Thoracic aorta (tissue), 2 donors: ENCODE measurements around the gene SH3RF2. TPM values are rescaled to one million over a fixed set of nuclear protein-coding genes. Genes with fewer than 3 reads are reported as not detected.

Experiments used
- ATAC-seq: fragments of 150-250 bp; one replicate; pipeline ENCODE4 v1.8.0; 2017; ENCODE audit warnings: low read depth; ENCODE audit not compliant: insufficient number of reproducible peaks, low FRiP score
- DNase-seq: peaks from one replicate; pipeline ENCODE4 v3.0.0-alpha.2; 2020; ENCODE audit warnings: low spot score
- H3K27ac ChIP-seq, 2 donors: fragments of 200-600 bp; sonication (generic); 1 replicate in 1 of 2; 2 replicates in 1 of 2; pipeline ENCODE4 v1.5.1; 2016; ENCODE audit warnings: mild to moderate bottlenecking in 2 of 2, moderate library complexity in 2 of 2
- H3K27me3 ChIP-seq: fragments of 200-600 bp; sonication (generic); replicated peaks from 2 replicates; pipeline ENCODE4 v1.6.0; 2016; ENCODE audit warnings: mild to moderate bottlenecking; ENCODE audit not compliant: insufficient read depth
- H3K36me3 ChIP-seq: fragments of 200-600 bp; sonication (generic); one replicate; pipeline ENCODE4 v1.5.1; 2016
- H3K4me1 ChIP-seq, 2 donors: fragments of 200-600 bp; sonication (generic); 1 replicate in 1 of 2; 2 replicates in 1 of 2; pipeline versions ENCODE4 v1.5.1 to v1.6.0; 2016; ENCODE audit warnings: low read depth in 2 of 2, mild to moderate bottlenecking in 1 of 2; ENCODE audit not compliant: control insufficient read depth in 1 of 2
- H3K4me3 ChIP-seq: fragments of 200-600 bp; sonication (generic); 2 replicates; pipeline ENCODE4 v1.5.1; 2016; ENCODE audit warnings: mild to moderate bottlenecking
- H3K9me3 ChIP-seq: fragments of 200-600 bp; sonication (generic); 2 replicates; pipeline ENCODE4 v1.5.1; 2016
- total RNA-seq, 2 donors: library from RNA; depleted of rRNA; stranded (reverse); fragments of >200 nt; gene quantifications; one replicate each; pipeline versions ENCODE4 v1.1.0 to v1.2.3, GENCODE V29; 2016
- TF ChIP-seq, protein P1 (sequence below): fragments of 200-600 bp; sonication (generic); IDR thresholded peaks from one replicate; pipeline ENCODE4 v1.5.1; 2019; ENCODE audit warnings: antibody characterized with exemption

The SH3RF2 gene
- total RNA-seq, 2 donors from 2014 or later: 8.1 to 16.4 TPM

DNA sequence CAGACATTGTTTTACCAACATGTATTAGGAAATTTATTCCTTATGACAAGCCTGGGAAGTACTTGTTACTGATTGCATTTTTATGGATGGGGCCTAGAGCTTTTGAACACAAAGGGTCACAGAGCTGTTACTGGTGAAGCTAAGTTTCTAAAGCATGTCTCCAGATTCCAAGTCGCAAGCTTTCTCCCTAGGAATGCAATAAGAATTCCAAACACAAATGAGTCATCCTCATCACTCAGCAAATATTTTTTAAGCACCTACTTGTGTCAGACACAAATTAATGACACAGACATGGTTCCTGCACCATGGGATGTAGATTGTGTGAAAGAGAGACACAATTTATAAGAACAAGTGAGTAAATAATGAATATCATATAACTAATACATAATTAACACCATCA, 11.0 kb upstream of the SH3RF2 start:
- Histone ChIP-seq H3K36me3 (no peaks in the 10 kb centered on the region), H3K9me3 (no peaks in the 10 kb centered on the region), H3K27me3 (no peaks in the 10 kb centered on the region), H3K27ac (peak overlapping the region in 1 of 2 donors; percentile 11), H3K4me3 (no peak overlapping the region), H3K4me1 (peaks cover 17 to 22% of the 10 kb centered on the region in 2 donors)
- TF ChIP-seq, protein P1, sequence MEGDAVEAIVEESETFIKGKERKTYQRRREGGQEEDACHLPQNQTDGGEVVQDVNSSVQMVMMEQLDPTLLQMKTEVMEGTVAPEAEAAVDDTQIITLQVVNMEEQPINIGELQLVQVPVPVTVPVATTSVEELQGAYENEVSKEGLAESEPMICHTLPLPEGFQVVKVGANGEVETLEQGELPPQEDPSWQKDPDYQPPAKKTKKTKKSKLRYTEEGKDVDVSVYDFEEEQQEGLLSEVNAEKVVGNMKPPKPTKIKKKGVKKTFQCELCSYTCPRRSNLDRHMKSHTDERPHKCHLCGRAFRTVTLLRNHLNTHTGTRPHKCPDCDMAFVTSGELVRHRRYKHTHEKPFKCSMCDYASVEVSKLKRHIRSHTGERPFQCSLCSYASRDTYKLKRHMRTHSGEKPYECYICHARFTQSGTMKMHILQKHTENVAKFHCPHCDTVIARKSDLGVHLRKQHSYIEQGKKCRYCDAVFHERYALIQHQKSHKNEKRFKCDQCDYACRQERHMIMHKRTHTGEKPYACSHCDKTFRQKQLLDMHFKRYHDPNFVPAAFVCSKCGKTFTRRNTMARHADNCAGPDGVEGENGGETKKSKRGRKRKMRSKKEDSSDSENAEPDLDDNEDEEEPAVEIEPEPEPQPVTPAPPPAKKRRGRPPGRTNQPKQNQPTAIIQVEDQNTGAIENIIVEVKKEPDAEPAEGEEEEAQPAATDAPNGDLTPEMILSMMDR: no peak
- DNase-seq (no peak), ATAC-seq (no peak)

DNA sequence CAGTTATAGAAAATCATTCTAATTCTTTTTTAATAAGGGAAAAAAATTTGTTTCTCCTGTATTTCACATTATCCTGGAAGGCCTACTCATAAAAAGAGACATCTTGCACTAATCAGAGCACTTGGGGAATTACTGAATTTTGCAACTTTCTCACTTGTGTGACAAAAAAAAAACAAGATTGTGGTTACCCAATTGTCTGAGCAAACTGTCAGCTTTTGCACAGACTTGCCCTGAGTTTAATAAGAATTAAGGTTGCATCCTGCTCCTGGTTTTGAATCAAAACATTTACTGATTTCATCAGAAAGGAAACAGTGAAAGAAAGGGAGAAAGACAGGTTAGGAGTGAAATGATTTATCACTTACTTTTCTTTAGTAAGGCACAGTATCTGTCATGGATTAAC, 10.6 kb upstream of the SH3RF2 start:
- TF ChIP-seq, protein P1: no peak
- no peaks in the 10 kb centered on the region for H3K27me3 ChIP-seq
- no peak overlapping the region for H3K27ac ChIP-seq
- ATAC-seq (no peak), DNase-seq (no peak)
- no peak overlapping the region for H3K4me3 ChIP-seq
- no peaks in the 10 kb centered on the region for H3K9me3 ChIP-seq
- H3K4me1 ChIP-seq: peaks cover 17 to 22% of the 10 kb centered on the region in 2 donors
- H3K36me3 ChIP-seq: no peaks in the 10 kb centered on the region

DNA sequence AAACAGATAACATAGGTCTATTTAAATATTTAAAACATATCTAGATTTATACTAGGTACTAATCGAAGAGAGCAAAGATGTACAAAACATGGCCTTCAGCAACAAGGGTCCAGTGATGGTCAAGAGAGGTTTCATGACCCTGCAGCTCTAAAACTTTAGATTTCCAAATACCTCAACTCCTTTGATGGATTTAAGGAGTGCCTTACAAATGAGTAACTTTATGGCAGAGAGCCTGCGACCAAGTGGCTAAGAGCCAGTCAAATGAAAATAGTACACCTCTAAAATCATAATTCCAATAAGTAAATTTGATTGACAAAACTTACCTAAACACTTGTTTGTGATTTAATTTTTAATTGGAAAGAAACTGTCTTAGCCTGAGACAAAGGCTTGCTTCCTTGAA, 4.7 kb upstream of the SH3RF2 start:
- Histone ChIP-seq H3K4me1 (peaks cover 3 to 9% of the 10 kb centered on the region in 2 donors), H3K36me3 (no peaks in the 10 kb centered on the region), H3K9me3 (no peaks in the 10 kb centered on the region), H3K4me3 (no peak overlapping the region), H3K27ac (no peak overlapping the region), H3K27me3 (no peaks in the 10 kb centered on the region)
- TF ChIP-seq, protein P1: no peak
- DNase-seq (no peak), ATAC-seq (no peak)

DNA sequence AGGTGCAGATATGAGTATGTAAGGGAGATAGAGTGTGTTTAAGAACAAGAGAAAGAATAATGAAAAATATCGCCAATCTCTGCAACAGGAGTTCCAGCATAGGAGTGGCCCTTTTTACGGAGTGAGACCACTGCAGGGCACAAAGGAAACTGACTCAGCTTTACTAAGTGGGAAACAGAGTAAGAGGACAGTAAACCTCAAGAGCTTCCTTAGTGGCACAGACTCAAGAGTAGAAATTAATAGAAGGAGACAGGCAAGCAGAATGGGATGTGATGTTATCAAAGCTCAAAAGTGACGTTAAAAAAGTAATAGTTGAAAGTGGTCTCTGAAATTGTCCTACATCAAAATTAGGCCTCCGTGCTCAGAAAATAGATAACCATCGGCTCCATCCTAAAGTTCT, 2.1 kb upstream of the SH3RF2 start:
- Histone ChIP-seq H3K4me3 (no peak overlapping the region), H3K4me1 (peaks cover 3 to 33% of the 10 kb centered on the region in 2 donors), H3K9me3 (no peaks in the 10 kb centered on the region), H3K27me3 (no peaks in the 10 kb centered on the region), H3K27ac (no peak overlapping the region), H3K36me3 (no peaks in the 10 kb centered on the region)
- ATAC-seq (no peak), DNase-seq (no peak)
- TF ChIP-seq, protein P1: no peak

DNA sequence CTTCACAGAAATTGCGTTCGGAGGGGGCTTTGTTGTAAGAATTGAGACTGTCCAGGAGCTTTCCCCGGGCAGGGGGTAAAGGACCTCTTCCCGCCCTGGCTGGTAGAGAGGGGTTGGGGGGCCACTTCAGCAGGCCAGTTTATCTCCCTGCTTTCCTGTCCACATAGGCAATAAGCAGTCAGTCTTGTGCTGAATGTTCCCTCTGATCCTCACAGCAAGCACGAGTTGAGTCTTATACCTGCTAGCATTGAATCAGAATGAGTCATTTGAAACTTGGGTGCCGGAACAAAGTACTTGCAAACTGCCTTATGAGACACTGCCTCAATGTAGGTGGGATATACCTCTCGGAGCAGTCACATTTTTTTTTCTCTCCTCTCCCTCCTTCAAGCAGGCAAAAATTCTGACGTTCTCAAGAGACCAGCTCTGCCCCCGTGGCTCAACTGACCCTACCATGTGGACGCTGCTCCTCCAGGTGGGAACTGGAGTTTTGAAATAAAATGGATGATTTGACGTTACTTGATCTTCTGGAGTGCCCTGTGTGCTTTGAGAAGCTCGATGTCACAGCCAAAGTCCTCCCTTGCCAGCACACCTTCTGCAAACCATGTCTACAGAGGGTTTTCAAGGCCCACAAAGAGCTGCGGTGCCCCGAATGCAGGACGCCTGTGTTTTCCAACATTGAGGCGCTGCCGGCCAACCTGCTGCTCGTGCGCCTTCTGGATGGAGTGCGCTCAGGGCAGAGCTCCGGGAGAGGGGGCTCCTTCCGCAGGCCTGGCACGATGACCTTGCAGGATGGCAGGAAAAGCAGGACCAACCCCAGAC, 1.3 kb downstream of the SH3RF2 start:
- TF ChIP-seq, protein P1: no peak
- no peak for ATAC-seq
- Histone ChIP-seq H3K4me3 (peak overlapping the region; percentile 70), H3K4me1 (peaks cover 3 to 59% of the 10 kb centered on the region in 2 donors), H3K36me3 (no peaks in the 10 kb centered on the region), H3K9me3 (no peaks in the 10 kb centered on the region), H3K27ac (peak overlapping the region; percentile 38 to 40), H3K27me3 (no peaks in the 10 kb centered on the region)
- no peak for DNase-seq
